Skeletal muscle cell (primary cell): ENCODE measurements around the gene DIDO1.

Experiments
- DNase-seq: peaks from one replicate; pipeline ENCODE4 v3.0.0-alpha.2; 2010; ENCODE audit warnings: low read depth
- H3K4me3 ChIP-seq: 2 replicates; pipeline ENCODE4 v1.5.1; 2011; ENCODE audit warnings: low read depth, mild to moderate bottlenecking, control low read depth, low read length, moderate library complexity

The DIDO1 gene

GRCh38 chr20:62846166-62846890, 80.0 kb downstream of the DIDO1 start:
- H3K4me3 ChIP-seq = no peak overlapping the region
- no peak for DNase-seq

DNA sequence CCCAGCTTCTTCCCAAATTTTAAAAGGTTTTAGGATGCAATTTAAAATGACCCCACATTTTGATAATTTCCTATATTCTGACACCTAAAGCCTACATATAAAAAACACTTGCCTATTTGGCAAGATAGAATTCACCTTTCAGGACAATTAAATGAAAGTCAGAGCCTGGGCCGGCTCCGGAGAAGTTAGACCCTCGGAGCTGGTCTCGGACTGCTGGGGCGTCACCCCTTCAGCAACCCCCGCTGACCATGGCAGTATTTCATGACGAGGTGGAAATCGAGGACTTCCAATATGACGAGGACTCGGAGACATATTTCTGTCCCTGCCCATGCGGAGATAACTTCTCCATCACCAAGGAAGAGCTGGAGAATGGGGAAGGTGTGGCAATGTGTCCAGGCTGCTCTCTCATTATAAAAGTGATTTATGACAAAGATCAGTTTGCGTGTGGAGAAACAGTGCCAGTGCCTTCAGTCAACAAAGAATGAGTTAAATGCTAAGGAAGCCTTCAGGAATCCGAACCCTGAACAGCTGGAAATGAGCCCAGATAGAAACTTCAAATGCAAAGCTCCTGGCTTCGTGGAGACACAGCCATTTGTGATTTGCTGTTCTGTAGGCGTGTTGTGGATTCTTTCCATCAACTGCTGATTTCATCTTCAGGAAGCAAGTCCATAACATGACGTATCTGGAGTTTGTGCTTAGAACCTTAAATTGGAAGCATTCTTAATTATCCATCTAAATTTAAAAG, 80.7 kb downstream of the DIDO1 start:
- no peak for DNase-seq
- no peak overlapping the region for H3K4me3 ChIP-seq

GRCh38 chr20:62844182-62844581, 82.1 kb downstream of the DIDO1 start:
- no peak overlapping the region for H3K4me3 ChIP-seq
- no peak for DNase-seq

DNA sequence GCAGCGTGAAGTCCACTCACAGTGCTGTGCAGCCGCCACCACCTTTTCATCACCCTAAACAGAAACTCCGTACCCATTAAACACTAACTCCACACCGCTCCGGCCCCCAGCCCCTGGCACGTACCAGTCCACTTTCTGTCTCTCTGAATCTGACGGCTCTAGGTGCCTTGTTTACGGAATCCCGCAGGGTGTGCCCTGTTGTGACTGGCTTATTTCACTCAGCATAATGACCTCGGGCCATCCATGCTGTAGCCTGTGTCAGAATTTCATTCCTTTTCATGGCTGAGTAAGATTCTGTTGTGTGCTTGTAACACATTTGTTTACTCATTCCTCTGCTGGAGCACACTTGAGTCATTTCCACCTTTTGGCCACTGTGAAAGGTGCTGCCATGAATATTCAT, 82.6 kb downstream of the DIDO1 start:
- DNase-seq = no peak
- H3K4me3 ChIP-seq = no peak overlapping the region

- no peak for DNase-seq
Measured at GRCh38 chr20:62841705-62842212, 84.5 kb downstream of the DIDO1 start.

GRCh38 chr20:62840244-62841197, 85.8 kb downstream of the DIDO1 start:
- no peak for DNase-seq
- no peak overlapping the region for H3K4me3 ChIP-seq

More at GRCh38 chr20:62841705-62842212, 84.5 kb downstream of the DIDO1 start:
- no peak overlapping the region for H3K4me3 ChIP-seq

DNA sequence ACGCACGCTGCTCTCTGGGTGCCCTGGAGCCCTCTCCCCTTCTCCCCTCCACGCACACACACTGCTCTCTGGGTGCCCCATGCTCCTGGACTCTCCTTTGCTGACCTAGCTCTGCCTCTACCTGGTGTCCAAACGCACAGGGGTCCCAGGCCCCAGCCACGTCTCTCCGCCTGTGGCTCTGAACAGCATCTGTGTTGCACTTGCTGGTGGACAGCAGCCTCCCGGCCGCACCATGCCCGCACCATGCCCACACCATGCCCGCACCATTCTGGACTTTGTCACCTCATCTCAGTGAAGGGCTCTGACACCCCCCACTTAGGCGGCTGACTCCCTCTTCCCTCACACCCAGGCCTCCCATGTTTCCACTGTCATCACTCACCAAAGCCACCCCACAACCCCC, 86.5 kb downstream of the DIDO1 start:
- no peak for DNase-seq
- H3K4me3 ChIP-seq = no peak overlapping the region

DNA sequence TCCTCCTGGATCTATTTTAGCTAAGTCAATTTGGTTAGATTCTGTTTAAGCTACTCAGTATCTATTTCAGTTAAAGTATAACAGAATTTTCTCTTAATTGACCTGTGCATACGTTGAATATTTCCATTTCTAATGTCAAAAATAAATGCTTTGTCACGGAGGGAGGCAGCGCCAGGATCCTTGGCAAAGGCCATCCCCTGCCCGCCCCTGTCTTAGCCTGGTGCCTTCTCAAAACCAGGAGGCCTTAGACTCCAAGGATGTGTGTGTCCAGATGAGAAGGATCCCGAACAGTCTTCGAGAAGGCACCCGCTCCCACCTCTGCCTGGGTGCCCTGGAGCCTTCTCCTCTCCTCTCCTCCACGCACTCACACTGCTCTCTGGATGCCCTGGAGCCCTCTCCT, 87.0 kb downstream of the DIDO1 start:
- no peak overlapping the region for H3K4me3 ChIP-seq
- no peak for DNase-seq

- no peak for DNase-seq
- no peak overlapping the region for H3K4me3 ChIP-seq
Measured at GRCh38 chr20:62838128-62838891, 88.0 kb downstream of the DIDO1 start.

GRCh38 chr20:62837790-62838127, 88.5 kb downstream of the DIDO1 start:
- no peak overlapping the region for H3K4me3 ChIP-seq
- no peak for DNase-seq

GRCh38 chr20:62836967-62837490, 89.3 kb downstream of the DIDO1 start:
- DNase-seq = no peak
- no peak overlapping the region for H3K4me3 ChIP-seq

GRCh38 chr20:62835931-62836861, 90.1 kb downstream of the DIDO1 start:
- no peak overlapping the region for H3K4me3 ChIP-seq
- no peak for DNase-seq

GRCh38 chr20:62834967-62835730, 91.2 kb downstream of the DIDO1 start:
- no peak for DNase-seq
- no peak overlapping the region for H3K4me3 ChIP-seq

- no peak for DNase-seq
- no peak overlapping the region for H3K4me3 ChIP-seq
Measured at GRCh38 chr20:62832951-62833391, 93.3 kb downstream of the DIDO1 start.

DNA sequence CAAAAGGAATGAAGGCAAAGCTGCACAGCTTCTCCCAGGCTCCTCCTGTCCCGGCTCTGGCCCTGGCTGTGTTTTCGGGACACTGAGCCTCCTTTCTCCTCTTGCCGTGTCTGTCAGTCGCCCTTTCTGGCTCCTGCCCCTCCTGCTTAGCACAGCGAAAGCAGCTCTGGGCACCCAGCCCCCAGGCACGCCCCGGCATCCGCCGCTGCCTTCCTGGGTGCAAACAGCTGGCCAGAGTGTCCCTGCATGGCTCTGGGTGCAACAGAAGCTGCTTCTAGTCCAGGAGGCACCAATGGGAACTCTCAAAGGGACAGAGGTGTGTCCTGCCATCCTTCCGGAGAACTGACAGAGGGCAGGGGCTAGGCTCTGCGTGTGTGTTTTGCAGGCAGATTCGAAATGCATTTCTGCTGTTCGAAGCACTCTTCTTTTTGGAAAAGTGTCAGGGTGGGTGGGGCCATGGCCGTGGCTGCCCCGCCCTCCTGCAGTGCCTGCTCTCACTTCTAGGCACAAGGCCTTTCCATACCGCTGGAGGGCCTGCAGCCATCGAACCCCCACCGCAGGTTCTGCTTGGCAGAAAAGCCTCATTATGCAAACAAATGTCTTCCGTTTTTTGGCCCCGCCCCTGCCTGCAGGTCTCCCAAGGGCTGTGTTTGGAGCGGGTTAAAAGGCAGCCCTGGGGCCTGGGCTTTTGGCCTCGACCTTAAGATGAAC, 93.9 kb downstream of the DIDO1 start:
- no peak for DNase-seq
- H3K4me3 ChIP-seq = no peak overlapping the region

DNA sequence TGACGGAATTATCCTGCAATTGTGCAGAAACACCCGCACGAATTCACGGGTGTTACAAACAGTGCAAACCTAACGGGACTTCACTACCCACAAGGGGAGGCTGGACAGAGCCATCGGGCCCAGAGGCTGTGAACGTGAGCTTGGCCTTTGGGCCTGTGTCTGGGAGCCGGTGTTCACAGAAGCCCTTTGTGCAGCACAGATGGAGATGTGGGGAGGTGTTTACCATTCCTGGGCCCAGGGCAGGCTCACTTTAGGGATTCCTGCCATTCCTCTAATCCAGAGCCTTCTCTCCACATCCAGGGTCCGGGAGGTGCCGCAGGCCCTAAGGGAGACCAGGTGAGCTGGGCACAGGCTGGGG, 94.5 kb downstream of the DIDO1 start:
- no peak overlapping the region for H3K4me3 ChIP-seq
- DNase-seq = no peak

DNA sequence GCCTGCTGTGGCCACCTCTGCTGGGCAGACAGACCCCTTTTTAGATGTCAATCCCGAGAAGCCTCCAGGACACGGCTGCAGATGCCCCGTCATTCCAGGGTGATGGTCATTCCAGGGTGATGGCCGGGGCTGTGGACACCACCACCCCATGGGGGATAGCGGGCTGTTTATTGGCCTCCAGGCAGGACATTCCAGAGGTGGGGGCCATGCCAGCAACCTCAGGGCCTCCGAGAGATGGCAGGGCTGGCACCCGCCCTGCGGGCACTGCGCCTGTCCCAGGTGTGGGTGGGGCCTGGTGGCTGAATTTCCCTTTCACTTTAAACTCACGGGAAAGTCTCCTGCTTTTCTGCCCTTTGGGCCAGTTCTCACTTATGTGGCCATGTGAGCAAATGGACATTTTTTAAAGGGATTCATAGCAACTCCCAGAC, 94.9 kb downstream of the DIDO1 start:
- no peak overlapping the region for H3K4me3 ChIP-seq
- no peak for DNase-seq
